ENCODE measurements around the gene RAB4A.

The RAB4A gene

DNA sequence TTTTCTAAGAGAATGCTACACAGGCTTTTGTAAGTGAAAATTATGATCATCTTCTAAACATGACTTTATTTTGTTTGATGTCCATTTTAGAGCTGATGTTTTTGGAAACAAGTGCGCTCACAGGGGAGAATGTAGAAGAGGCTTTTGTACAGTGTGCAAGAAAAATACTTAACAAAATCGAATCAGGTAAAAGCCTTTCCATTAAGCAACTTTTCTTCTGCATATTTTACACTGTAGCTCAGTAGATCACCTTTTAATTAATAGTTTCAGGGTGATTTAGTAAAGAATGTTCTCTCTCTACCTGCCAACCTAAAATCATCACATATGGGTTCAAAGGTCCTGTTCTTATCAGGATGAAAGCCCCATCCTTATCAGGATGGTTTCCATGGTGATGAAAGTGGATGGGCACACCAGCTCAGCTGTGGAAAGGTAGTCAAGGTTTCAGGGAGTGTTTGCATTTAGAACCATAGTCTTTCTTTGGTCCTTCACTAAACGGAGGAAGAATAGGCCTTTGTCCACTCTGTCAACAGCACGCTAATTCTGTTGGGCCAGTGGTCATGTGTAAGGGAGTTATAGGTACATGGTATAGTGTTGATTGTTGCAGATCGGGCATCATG, 28.1 kb downstream of the RAB4A start:
- no peak for DNase-seq

DNA sequence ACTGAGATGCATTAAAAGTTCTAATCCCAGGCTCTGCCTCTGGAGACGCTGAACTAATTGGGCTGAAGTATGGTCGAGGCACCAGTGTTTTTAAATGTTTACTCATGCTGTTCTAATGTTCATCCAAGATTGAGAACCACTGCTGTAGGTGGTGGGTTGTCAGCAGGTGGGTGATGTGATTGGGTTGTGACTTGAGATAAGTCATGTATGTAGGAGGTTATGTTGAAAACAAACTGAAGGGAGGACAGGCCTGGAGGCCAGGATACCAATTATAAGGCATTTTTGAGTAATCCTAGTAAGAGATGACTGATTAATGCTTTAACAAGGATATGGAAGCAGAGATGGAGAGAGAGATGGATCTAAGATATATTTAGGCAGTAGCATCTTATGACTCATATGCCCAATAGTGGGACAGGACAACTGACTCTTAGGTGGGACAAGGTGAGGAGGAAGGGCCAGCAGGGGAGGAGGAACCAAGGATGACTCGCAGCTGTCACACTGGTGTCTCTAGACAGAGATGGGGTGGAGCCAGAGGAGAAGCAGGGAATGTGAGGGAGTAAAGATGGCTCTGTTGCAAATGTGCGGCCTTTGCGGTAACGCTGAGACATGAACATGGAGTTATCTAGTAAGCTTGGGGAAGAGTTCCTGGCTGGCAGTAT, 29.3 kb downstream of the RAB4A start:
- no peak for DNase-seq

DNA sequence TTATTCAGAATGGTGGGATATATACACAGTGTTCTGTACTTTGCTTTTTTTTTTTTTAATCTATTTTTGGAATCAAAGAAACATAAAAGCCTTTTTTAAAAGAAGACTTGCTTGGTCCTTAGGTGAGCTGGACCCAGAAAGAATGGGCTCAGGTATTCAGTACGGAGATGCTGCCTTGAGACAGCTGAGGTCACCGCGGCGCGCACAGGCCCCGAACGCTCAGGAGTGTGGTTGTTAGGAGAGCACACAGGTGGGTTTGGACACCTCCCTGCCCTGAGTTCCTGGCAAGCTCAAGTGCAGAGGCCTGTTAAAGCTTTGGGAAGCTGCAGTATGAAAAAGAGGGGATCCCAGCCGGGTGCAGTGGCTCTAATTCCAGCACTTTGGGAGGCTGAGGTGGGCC, 31.8 kb downstream of the RAB4A start:
- DNase-seq, result no peak

DNA sequence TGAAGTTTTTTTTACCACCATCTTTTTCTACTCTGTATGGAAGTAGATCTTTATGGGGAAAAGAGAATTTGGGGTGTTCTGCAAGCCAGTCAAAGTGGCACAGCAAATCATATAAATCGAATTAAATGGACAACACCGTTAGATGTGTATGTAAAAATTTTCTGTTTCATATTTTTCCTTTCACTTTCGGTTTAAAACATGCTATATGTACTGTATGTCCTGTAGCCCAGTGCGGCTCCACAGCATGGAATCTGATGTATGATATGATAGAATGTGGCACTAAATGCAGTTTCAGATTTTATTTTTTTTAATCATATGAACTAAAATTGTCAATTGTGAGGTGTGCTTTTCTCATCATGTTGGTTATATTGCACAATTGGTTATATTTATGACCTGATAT, 32.9 kb downstream of the RAB4A start:
- DNase-seq, result no peak

DNA sequence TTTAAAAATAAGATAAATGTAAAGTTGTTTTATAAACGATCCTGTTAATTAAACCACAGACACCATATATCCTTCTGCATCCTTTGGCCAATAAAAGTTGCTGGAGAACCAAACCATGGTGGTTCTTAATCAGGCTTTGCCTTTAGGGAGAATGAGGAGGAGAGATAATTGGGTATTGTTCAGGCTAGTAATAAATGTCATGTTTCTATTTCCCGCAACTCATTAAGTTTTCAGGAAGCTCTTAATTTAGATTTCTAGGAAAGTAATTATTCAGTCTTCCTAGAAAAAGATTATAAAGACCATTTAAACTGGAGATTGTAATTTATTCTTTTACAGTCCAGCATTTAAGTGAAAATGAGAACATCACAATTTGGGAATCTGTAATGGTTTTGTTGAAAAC, 34.5 kb downstream of the RAB4A start:
- no peak for DNase-seq

DNA sequence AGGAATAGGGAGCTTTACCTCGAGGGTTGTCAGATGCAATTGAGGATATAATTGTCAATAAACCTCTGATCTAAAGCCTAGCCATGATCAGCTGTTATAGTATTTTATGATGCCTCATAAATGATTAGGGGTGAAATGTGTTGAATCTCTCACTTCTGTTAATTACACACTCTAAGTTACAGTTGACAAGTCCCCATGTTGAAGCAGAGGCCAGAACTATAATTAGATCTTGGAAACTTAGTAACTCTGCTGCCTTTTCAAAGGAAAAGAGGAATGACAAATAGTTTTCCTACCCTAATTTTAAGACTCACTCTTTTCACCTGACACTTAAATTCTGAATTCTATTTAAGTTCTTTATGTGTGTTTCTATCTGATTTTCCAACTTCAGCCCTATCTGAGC, 38.2 kb downstream of the RAB4A start:
- no peak for DNase-seq

DNA sequence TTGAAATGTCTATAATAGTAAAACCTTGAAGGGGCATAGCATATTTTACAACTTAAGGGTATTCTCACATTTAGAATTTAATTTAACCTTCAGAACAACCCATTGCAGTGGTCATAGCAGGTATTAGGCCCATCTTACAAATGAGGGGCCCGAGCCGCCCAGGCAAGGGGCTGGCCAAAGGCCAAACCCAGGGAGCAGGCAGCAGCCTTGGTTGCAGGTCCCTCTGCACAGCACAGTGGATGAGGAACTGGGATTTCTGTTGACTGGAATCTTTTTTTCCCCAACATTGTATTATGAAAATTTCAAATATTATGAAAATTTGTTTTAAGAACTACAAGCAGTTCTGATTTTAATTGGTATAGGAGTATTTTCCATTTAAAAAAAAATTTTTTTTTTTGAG, 38.8 kb downstream of the RAB4A start:
- no peak for DNase-seq

DNA sequence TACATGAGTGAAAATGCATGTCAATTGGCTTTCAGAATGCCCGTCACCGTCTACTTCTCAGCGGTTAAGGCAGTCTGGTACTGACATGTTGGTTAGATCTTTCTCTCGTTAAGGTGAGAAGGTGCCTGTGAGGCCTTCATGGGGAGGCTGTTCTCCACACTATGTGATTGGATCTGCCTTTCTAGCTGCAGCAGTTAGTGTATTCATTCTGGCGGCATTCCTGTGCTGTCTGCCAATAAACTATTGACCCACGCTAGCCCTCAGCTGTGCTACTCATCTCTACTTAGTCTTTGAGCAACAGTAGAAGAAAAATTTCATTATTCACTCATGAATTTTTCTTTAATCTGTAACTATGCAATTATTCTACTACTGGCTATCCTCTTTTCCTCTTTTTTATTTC, 39.9 kb downstream of the RAB4A start:
- DNase-seq, result no peak

DNA sequence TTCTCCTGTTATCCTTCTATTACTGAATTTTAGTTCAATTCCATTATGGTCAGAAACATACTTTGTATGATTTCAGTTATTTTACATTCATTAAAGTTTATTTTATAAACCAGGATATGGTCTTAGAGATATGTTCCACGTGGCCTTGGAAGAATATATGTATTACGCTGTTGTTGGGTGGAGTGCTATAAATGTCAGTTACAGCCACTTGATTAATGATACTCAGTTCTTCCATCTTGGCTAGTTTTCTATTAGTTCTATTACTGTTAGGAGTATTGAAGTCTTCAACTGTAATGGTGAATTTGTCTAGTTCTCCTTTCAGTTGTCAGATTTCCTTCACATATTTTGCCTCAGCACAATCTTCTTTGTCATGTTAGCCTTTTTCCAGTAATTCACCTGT, 45.3 kb downstream of the RAB4A start:
- no peak for DNase-seq

DNA sequence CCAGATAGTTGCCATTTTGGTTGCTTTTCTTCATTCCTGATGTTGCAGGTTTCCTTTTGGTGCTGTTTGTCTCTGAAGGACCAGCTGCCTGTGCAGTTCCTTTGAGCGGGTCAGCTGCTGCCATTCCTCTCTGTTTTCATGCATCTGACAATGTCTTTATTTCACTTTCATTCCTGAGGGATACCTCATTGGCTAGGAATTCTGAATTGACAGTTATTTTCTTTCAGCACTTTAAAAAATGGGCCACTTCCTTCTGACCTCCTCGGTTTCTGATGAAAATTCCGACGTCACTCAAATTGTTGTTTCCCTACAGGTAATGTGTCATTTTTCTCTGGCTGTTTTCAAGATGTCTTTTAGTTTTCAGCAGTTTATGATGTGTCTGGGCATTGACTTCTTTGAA, 47.1 kb downstream of the RAB4A start:
- DNase-seq, result no peak

DNA sequence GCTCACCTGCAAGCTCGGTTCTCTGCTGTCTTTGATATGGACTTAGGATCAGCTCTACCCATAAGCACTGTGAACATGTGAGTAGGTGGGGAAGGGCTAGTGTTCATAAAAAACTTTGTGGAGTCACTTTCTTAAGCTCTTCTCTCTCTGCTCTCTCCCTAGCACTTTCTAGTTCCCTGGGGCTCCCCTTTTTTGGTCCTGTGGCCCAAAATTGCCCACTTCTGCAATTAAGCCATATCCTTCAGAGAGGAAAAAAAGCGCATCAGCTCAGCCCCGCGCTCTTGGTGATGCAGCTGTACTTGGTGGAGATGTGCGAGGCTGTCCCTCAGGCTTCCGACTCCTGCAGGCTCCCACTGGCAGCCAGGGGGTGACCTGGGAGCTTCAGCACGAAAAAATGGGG, 48.6 kb downstream of the RAB4A start:
- no peak for DNase-seq

DNA sequence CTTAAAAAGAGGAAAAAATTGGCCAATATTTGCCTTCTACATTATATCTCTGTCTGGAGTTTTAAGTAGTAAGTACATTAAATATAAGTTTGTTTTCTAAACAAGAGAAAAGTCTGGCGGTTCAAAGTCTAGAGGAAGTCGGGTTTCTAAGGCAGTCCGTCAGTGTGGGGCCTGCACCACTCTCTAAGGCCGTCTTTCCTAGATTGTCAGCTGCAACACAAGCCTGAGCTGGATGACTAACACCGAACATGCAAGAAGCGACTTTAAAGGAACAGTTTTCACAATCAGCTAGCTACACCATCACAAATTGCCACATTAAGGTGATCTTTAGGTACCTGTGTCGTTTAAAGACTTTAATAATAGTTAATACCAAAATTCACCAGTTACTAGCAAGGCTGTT, 52.3 kb downstream of the RAB4A start:
- no peak for DNase-seq

DNA sequence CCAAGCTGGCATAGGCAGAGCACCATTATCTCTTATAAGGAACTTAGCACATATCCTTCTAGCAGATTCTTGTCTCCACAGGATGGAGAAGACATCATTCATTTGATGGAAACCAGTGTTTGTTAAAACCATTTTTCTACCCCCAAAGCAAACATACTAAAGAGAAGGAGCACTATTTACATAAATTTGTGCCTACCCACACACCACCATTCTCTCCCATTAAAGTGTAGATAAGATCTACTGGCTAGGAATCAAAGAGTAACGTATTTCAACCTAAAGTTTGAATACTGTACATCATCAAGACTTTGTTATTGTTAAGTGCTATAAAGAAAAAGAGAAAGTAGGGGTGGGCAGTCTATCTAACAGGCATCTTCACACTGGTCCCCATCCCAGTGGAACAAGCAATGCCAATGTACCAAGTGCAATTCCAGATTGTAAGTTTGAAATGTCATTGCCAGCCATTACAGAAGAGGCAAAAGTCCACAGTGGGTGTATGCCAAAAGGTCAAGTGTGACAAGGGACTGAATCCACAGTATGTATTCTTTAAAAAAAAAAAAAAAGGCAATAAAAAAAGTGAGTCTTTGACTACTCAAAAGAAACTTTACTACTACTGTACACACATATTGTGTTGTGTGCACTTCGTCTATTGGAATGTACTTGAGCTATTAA, 53.1 kb downstream of the RAB4A start:
- DNase-seq, result no peak

DNA sequence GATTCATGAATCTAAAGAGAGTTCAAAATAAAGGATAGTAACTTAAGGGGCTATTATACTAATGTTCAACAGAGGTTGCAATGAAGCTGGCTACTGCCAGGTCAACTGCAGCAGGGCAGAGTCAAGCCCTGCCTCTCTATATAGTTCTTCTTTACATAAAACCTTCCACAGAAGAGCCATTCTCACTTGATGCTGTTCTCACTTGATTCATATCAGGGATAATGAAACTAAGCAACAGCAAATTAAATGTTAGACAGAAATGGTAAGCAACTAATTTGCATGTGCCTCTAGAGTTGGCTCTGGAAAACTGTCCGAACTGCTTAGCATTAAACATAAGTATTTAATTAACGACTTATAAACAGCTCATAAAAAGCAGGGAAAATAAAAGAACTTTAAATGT, 54.5 kb downstream of the RAB4A start:
- no peak for DNase-seq

DNA sequence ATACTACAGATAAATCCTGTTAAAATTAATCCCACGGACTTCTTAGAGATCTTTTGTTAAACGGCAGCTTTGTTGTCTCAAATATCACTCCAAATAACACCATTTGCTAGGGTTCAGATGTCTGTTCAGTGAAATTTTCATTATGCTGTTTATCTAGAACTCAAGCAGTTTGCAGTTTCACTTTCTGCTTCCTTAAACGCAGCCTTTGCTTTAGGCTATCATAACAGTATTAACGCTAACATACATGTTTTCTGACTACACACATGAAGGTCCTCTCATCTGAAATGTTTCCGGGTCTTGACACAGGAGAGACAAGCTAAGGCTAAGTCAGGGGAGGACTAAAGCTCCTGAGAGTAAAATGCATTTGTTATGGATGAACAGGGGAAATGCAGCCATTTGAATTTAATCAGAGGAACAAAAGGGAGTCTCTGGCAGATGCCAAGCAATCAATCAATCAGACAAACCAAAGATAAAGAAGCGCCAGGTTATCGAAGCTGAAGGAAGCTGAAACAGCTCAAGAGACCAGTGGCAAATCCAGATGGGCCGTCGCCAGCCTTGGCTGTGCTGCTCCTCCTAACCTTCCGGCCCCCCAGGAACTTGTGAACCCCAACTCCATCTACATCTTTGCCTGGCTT, 55.1 kb downstream of the RAB4A start:
- DNase-seq, result no peak

DNA sequence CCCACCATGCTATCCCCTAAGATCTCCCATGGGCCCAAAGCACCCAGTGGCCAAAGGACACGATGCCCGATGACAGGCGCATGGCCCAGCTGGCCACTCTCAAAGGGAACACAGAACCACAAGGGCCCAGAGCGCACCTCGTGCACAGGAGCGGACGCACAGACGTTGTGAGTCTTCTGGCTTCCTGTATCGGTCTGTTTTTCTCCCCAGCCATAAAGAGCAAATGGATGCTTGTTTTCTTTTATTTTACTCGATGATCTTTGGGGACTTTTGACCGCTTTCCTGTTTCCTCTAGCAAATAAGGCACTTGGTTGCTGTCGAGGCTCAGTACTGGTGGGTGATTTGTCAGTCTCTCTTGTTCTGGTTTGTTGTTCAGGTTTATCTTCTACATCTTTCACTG, 55.7 kb downstream of the RAB4A start:
- DNase-seq, result no peak

DNA sequence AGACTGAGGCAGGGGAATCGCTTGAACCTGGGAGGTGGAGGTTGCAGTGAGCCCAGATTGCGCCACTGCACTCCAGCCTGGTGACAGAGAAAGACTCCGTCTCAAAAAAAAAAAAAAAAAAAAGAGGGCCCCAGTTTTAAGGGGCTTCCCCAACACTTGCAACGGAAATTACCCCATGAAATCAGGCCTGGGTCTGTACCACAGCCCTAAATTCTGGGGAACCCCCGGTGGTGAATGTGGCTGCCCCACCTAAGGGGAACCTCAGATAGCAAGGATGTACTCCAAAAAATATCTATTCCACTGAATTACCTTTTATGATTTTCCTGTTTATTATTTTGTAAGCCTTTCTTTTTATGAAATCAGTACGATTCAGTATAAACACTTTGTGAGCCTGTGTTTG, 56.9 kb downstream of the RAB4A start:
- peak in 1 of 2 experiments; percentile 13 for DNase-seq

DNA sequence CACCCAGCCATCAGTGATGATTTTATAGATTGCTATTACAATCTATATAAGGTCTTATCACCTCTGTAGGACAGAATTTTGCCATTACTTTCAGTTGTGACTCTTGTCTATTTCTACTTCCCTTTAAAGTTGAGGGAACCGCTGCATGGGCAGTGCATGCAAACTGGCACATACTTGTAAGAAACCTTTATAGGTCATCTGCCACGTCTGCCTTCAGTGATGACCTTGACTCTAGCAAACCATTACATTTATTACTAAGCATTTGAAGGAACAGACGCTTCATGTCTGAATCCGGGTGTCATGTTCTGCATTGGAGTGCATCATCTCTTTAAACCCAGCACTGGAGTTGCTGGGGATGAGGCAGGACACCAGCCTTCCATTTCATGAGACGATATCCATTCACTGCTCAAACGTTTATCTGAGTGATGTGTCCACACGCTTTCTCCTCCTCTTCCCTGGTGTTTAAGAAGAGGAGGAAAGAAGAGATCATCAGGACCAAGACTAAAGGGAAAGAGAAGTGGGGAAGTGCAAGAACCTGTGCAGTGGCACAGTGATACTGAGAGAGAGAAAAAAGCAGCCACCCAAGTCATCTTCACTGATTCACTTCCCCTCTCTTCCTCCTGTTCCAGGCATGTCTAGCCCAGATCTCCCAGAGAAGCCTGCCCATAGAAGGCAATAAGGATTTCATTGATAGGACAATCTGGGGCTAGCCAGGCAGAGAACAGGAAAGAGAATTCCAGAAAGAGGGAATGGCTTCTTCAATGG, 57.9 kb downstream of the RAB4A start:
- DNase-seq, result no peak

DNA sequence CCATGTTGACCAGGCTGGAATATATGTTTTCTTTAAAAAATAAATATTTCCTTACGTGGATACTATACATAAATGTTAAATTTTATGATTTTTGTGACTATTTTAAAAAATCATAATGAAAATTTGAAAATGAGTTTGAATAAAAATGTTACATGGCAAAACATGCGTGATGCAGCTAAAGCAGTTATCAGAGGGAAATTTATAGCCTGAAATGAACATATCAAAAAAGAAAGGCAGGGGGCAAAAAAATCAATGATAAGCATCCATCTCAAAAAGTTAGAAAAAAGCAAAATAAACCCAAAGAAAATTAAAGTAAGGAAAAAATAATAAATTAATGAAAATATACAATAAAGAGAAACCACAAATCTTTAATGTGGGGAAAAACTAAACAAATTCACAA, 63.4 kb downstream of the RAB4A start:
- no peak for DNase-seq

DNA sequence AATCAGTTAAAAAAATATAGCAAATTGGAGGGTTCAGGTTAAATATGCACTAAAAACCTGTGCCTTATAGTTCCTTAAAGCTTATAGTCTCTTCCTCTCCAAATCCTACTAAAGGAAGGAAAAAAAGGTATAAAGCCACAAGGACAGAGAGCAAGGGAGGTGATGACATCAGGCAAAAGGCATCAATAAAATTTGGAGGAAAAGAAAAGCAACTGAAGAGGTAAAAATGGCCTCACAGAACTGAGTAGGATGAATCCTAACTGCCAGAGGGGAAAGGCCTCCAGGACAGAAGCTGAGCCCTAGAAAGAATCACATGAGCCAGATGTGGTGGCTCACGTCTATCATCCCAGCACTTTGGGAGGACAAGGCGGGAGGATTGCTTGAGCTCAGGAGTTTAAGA, 63.8 kb downstream of the RAB4A start:
- no peak for DNase-seq

DNA sequence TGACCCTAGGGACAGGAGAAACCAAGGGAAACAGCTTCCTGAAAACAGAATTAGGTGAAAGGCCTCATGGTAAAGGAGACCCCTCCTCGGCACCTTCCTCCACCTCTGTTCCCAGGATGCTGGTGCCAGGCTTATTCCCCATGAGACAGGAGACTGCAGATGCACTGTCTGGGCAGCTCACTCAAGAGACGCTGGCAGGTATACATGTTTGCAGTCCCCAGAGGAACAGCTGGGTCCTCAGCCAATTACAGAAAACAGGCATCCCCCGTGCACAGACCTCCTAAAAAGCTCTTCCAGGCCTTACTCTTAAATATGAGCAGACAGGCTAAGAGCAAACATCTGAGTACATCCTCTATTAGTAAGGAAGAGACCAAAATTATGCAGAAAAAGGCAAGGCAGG, 65.4 kb downstream of the RAB4A start:
- no peak for DNase-seq

DNA sequence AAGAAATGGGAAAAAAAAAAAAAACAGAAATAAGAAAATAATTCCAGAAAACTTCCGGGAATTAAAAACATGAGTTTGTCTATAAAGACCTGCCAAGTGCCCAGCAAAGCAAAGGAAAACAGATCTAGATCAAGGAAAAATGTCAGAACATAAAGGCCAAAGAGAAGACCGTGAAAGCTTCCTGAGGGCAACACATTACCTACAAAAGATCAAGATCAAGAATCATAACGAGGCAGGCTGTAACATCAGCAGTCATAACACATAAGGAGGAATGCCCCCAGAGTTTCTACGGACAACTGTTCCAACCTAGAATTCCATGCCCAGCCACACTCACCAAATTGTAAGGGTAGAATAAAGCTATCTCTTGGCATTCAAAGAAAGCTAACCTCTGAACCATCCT, 68.2 kb downstream of the RAB4A start:
- no peak for DNase-seq

DNA sequence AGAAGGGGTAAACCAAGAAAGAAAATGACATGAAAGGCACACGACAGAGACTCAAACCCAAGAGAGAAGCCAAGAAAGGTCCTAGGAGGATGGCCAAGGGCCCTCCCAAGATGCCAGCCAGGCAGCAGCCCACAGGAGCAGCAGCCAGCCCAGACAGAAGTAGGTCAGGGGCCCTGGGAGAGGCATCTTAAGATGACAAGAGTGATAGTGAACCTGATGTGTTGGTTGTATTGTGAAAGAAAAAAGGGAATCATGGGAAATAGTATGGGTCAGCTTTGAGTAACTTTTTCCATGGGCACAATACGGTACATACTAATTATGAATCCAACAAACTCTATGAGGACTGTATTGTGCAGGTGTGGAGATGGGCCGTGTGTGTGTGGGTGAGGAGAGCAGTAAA, 68.6 kb downstream of the RAB4A start:
- peak; percentile 23 to 40 for DNase-seq

All from activated CD4-positive, alpha-beta T cell treated with anti-CD3 and anti-CD28 coated beads, Interleukin-2, amount 50 U/mL, for 48 hours (primary cell).